ENCODE data around the gene PYDC2. TPM values are rescaled to one million over a fixed set of nuclear protein-coding genes. Genes with fewer than 3 reads are reported as not detected.

PYDC2 gene
- total and polyA plus RNA-seq, 2 of the 8 experiments (the other 6 are each of a cell fraction or from before 2014, with no cell fraction given): not detected

DNA sequence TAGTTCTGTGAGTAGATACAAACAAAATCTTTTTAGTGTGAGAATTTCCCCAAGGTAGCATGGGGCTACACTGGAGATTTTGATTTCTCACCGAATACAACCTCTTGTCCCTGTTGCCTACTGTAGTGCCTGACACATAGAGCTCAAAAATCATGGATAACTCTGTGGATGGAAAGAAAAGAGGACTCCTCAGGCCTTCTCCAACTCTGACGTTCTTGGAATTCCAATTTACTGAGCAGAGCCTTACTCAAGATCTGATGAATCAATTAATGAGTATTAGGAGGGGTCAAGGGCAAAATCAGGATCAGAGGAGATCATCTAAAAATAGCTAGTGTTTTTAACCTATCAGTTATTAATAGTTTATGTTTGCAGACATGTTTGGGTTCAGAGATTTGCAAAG lies 46.7 kb upstream of the PYDC2 start (continued):
- no peak for TF ChIP-seq FOSL1 (IDR thresholded peaks at IDR 0.05; ENCODE audit: insufficient read depth, low read depth, low read length)
- TF ChIP-seq EP300 (IDR thresholded peaks at IDR 0.05; ENCODE audit: borderline replicate concordance in 1 of 2, low read depth in 2 of 2, low read length in 2 of 2): no peak
- TF ChIP-seq POLR2AphosphoS5 (IDR thresholded peaks at IDR 0.05; ENCODE audit: low read depth, low read length): no peak
- TF ChIP-seq GABPA (IDR thresholded peaks at IDR 0.05; ENCODE audit: borderline replicate concordance, insufficient read depth, low read length): no peak
- TF ChIP-seq, protein P1, sequence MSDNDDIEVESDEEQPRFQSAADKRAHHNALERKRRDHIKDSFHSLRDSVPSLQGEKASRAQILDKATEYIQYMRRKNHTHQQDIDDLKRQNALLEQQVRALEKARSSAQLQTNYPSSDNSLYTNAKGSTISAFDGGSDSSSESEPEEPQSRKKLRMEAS (IDR thresholded peaks at IDR 0.05): no peak
- no peak for TF ChIP-seq PHF8 (conservative IDR thresholded peaks at IDR 0.05; ENCODE audit: low read depth, low read length)
- no peak for TF ChIP-seq RAD21 (IDR thresholded peaks at IDR 0.05 in 1 of 2, conservative IDR thresholded peaks at IDR 0.05 in 1 of 2; ENCODE audit: low read depth in 2 of 2, low read length in 2 of 2)
- TF ChIP-seq NRF1 (IDR thresholded peaks at IDR 0.05; ENCODE audit: low read depth, low read length): no peak

Data from H1 (cell line).